CD14-positive monocyte (primary cell): ENCODE results near the gene USP11. TPM values are rescaled to one million over a fixed set of nuclear protein-coding genes. Genes with fewer than 3 reads are reported as not detected.

ENCODE experiments used
- DNase-seq, 3 donors: peaks; one replicate each; pipeline ENCODE4 v3.0.0-alpha.2; 2011 to 2022
- H2AFZ ChIP-seq: 2 replicates; pipeline ENCODE4 v1.6.0; 2012; ENCODE audit warnings: mild to moderate bottlenecking, low read depth, low read length, inconsistent platforms; ENCODE audit not compliant: insufficient read depth, poor library complexity, severe bottlenecking
- H3K27ac ChIP-seq, 2 donors: 1 replicate in 1 of 2; 2 replicates in 1 of 2; pipeline ENCODE4 v1.5.1; 2012 to 2013; ENCODE audit warnings: low read length in 2 of 2, control low read depth in 1 of 2, inconsistent platforms in 1 of 2, low read depth in 1 of 2, mild to moderate bottlenecking in 1 of 2
- H3K27me3 ChIP-seq, 2 donors: one replicate each; pipeline versions ENCODE4 v1.6.0 to v1.6.1; 2011 to 2013; ENCODE audit warnings: low read length in 2 of 2; ENCODE audit not compliant: control insufficient read depth in 2 of 2, insufficient read depth in 2 of 2
- H3K36me3 ChIP-seq, 2 donors: replicated peaks in 1 of 2; 1 replicate in 1 of 2; 2 replicates in 1 of 2; pipeline versions ENCODE4 v1.5.1 to v1.6.1; 2012 to 2013; ENCODE audit warnings: low read length in 2 of 2, control low read depth in 1 of 2, inconsistent platforms in 1 of 2, mild to moderate bottlenecking in 1 of 2; ENCODE audit not compliant: insufficient read depth in 2 of 2, control insufficient read depth in 1 of 2
- H3K4me1 ChIP-seq, 2 donors: 1 replicate in 1 of 2; 2 replicates in 1 of 2; pipeline versions ENCODE4 v1.5.1 to v1.6.1; 2012 to 2013; ENCODE audit warnings: low read length in 2 of 2, control low read depth in 1 of 2, inconsistent platforms in 1 of 2, mild to moderate bottlenecking in 1 of 2, moderate library complexity in 1 of 2; ENCODE audit not compliant: insufficient read depth in 2 of 2, control insufficient read depth in 1 of 2
- H3K4me2 ChIP-seq: replicated peaks from 2 replicates; pipeline ENCODE3; 2012; ENCODE audit warnings: low read length, moderate library complexity, mild to moderate bottlenecking; ENCODE audit not compliant: poor library complexity, severe bottlenecking; ENCODE audit errors: extremely low read depth
- H3K4me3 ChIP-seq, 3 experiments: fragments of 200-600 bp in 1 of 3; sonication (generic) in 1 of 3; replicated peaks in 1 of 3; 1 replicate in 2 of 3; 2 replicates in 1 of 3; pipeline ENCODE4 v1.5.1; 2011 to 2013; ENCODE audit warnings: low read length in 3 of 3, mild to moderate bottlenecking in 3 of 3, control low read depth in 2 of 3, low read depth in 2 of 3, inconsistent platforms in 1 of 3, moderate library complexity in 1 of 3
- H3K79me2 ChIP-seq: 2 replicates; pipeline ENCODE4 v1.6.0; 2012; ENCODE audit warnings: mild to moderate bottlenecking, control low read depth, inconsistent platforms, low read length, moderate library complexity; ENCODE audit not compliant: insufficient read depth
- H3K9ac ChIP-seq: 2 replicates; pipeline ENCODE4 v1.6.0; 2017; ENCODE audit warnings: low read length, mild to moderate bottlenecking; ENCODE audit not compliant: insufficient read depth, poor library complexity, severe bottlenecking
- H3K9me3 ChIP-seq, 2 donors: replicated peaks in 1 of 2; 1 replicate in 1 of 2; 2 replicates in 1 of 2; pipeline versions ENCODE4 v1.5.1 to v1.6.1; 2012 to 2013; ENCODE audit warnings: low read length in 2 of 2, control low read depth in 1 of 2; ENCODE audit not compliant: control insufficient read depth in 1 of 2, insufficient read depth in 1 of 2
- H4K20me1 ChIP-seq: 2 replicates; pipeline ENCODE4 v1.6.0; 2012; ENCODE audit warnings: mild to moderate bottlenecking, low read length, control low read depth, moderate library complexity; ENCODE audit not compliant: insufficient read depth
- H3K27ac Mint-ChIP-seq, 7 donors: one replicate each; pipeline ENCODE4 v1.8.0; 2020; ENCODE audit warnings: mild to moderate bottlenecking in 7 of 7, mixed read lengths in 7 of 7, moderate library complexity in 6 of 7, inconsistent platforms in 2 of 7
- H3K27me3 Mint-ChIP-seq, 3 donors: one replicate each; pipeline ENCODE4 v1.8.0; 2021 to 2022; ENCODE audit warnings: low read depth in 3 of 3, mild to moderate bottlenecking in 3 of 3, mixed read lengths in 3 of 3, moderate library complexity in 3 of 3, inconsistent platforms in 1 of 3
- H3K36me3 Mint-ChIP-seq, 2 donors: one replicate each; pipeline ENCODE4 v1.8.0; 2020; ENCODE audit warnings: mixed read lengths in 2 of 2, inconsistent platforms in 1 of 2, mild to moderate bottlenecking in 1 of 2
- H3K4me1 Mint-ChIP-seq: one replicate; pipeline ENCODE4 v1.8.0; 2020; ENCODE audit warnings: mild to moderate bottlenecking, mixed read lengths
- H3K4me3 Mint-ChIP-seq, 2 donors: one replicate each; pipeline ENCODE4 v1.8.0; 2020; ENCODE audit warnings: mild to moderate bottlenecking in 2 of 2, mixed read lengths in 2 of 2, moderate library complexity in 1 of 2
- H3K9me3 Mint-ChIP-seq, 7 donors: one replicate each; pipeline ENCODE4 v1.8.0; 2020 to 2022; ENCODE audit warnings: mixed read lengths in 7 of 7, mild to moderate bottlenecking in 6 of 7, moderate library complexity in 6 of 7, inconsistent platforms in 2 of 7
- CTCF ChIP-seq: fragments of 200-600 bp; IDR thresholded peaks from one replicate; pipeline ENCODE4 v1.8.0; 2022; ENCODE audit warnings: antibody characterized with exemption, mild to moderate bottlenecking
- WGBS: methylation state at CpG from one replicate; pipeline ENCODE4 v1.1.5; 2013; ENCODE audit warnings: missing lambda C conversion rate; ENCODE audit not compliant: insufficient coverage; 5-methylcytosine and 5-hydroxymethylcytosine counted together
- intact Hi-C, 2 donors: fragments of 100-400 bp; cut with micrococcal nuclease; formaldehyde crosslinking; loops; one replicate each; pipeline versions ENCODE4 v1.15.0 to v1.15.1; 2023
- polyA plus RNA-seq, 3 donors: library from polyadenylated mRNA; depleted of rRNA in 1 of 3; unstranded in 2 of 3; stranded (reverse) in 1 of 3; fragments of 300-500 nt in 2 of 3; fragments of >200 nt in 1 of 3; fragmentation: Illumina TruSeq in 2 of 3; gene quantifications; 1 replicate in 2 of 3; 2 replicates in 1 of 3; pipeline ENCODE4 v1.2.3, GENCODE V29; 2012 to 2021

USP11 gene
- polyA plus RNA-seq, 3 donors: 6.7 to 9.7 (median 8.8) TPM

- no peak for TF ChIP-seq CTCF
- H3K9ac ChIP-seq: peak overlapping the region; percentile 63
- H4K20me1 ChIP-seq: peaks cover 2% of the 10 kb centered on the region
- DNase-seq: peak; percentile 76 to 86 (median 79)
- Mint-ChIP-seq H3K9me3 (peaks cover 0 to 7% (median 0%) of the 10 kb centered on the region in 7 donors), H3K27me3 (peaks cover 0 to 39% (median 3%) of the 10 kb centered on the region in 3 donors), H3K27ac (peak overlapping the region; percentile 65 to 90 (median 83)), H3K36me3 (peaks cover 10 to 20% of the 10 kb centered on the region in 2 donors), H3K4me3 (peak overlapping the region; percentile 86 to 96), H3K4me1 (peaks cover 36% of the 10 kb centered on the region)
- H3K4me1 ChIP-seq: peaks cover 40 to 41% of the 10 kb centered on the region in 2 donors
- under 1% methylated on average over 28 of the region's 40 CpGs for WGBS
- peak overlapping the region; percentile 17 to 57 for H3K27ac ChIP-seq
- peak overlapping the region; percentile 83 for H2AFZ ChIP-seq
- peaks cover 0 to 3% of the 10 kb centered on the region in 2 donors for H3K27me3 ChIP-seq
- H3K4me3 ChIP-seq: peak overlapping the region; percentile 50 to 84 (median 71)
- peak overlapping the region; percentile 91 for H3K4me2 ChIP-seq
- peaks cover 9 to 17% of the 10 kb centered on the region in 2 donors for H3K36me3 ChIP-seq
- intact Hi-C loops: loop anchor here (5.0 to 10.0 kb wide), 6 partner anchors 192 to 644 kb away; partner anchors contain the start of genes ZNF41 (in 1 of the 2) and ZNF81 (in 1 of the 2)
- peaks cover 29% of the 10 kb centered on the region for H3K79me2 ChIP-seq
- no peaks in the 10 kb centered on the region for H3K9me3 ChIP-seq
Measured at GRCh38 chrX:47190445-47191269, 42.2 kb upstream of the USP11 start.

- H3K9me3 ChIP-seq: no peaks in the 10 kb centered on the region
- WGBS: 0% methylated on average over 15 of the region's 26 CpGs
Measured at GRCh38 chrX:47191331-47191730, 41.5 kb upstream of the USP11 start.

More at GRCh38 chrX:47191331-47191730, 41.5 kb upstream of the USP11 start:
- Mint-ChIP-seq H3K4me1 (peaks cover 43% of the 10 kb centered on the region), H3K9me3 (peaks cover 0 to 7% (median 0%) of the 10 kb centered on the region in 7 donors), H3K27me3 (peaks cover 0 to 38% (median 3%) of the 10 kb centered on the region in 3 donors), H3K36me3 (peaks cover 9 to 21% of the 10 kb centered on the region in 2 donors), H3K4me3 (peak overlapping the region; percentile 86 to 96), H3K27ac (peak overlapping the region in 5 of 7 donors; percentile 10 to 90 (median 81))
- DNase-seq: no peak
- Histone ChIP-seq H3K9ac (peak overlapping the region; percentile 63), H3K27me3 (peaks cover 0 to 3% of the 10 kb centered on the region in 2 donors), H2AFZ (peak overlapping the region; percentile 83), H3K4me3 (peak overlapping the region; percentile 50 to 84 (median 71)), H3K27ac (peak overlapping the region; percentile 17 to 57), H3K4me1 (peaks cover 47 to 48% of the 10 kb centered on the region in 2 donors), H3K4me2 (peak overlapping the region; percentile 91), H3K79me2 (peaks cover 35% of the 10 kb centered on the region), H3K36me3 (peaks cover 3 to 14% of the 10 kb centered on the region in 2 donors), H4K20me1 (peaks cover 9% of the 10 kb centered on the region)
- intact Hi-C loops: loop anchor here (5.0 to 10.0 kb wide), 6 partner anchors 191 to 643 kb away; partner anchors contain the start of genes ZNF41 (in 1 of the 2) and ZNF81 (in 1 of the 2)
- no peak for TF ChIP-seq CTCF
